ENCODE data around the gene MAP4K2.

The MAP4K2 gene

GRCh38 chr11:64832467-64833197, 29.6 kb upstream of the MAP4K2 start:
- no peak overlapping the region for H3K4me3 ChIP-seq (ENCODE audit: low read length)
- no peak for DNase-seq (ENCODE audit: low read depth)
- no peak for TF ChIP-seq CTCF (conservative IDR thresholded peaks at IDR 0.05; ENCODE audit: low read depth, low read length)

- no peak for DNase-seq (ENCODE audit: low read depth)
- no peak overlapping the region for H3K4me3 ChIP-seq (ENCODE audit: low read length)
- no peak for TF ChIP-seq CTCF (conservative IDR thresholded peaks at IDR 0.05; ENCODE audit: low read depth, low read length)
These were observed 28.4 kb upstream of the MAP4K2 start for GRCh38 chr11:64831411-64831891.

GRCh38 chr11:64829536-64830251, 26.7 kb upstream of the MAP4K2 start:
- H3K4me3 ChIP-seq (ENCODE audit: low read length) = no peak overlapping the region
- no peak for DNase-seq (ENCODE audit: low read depth)
- TF ChIP-seq CTCF (conservative IDR thresholded peaks at IDR 0.05; ENCODE audit: low read depth, low read length) = no peak

GRCh38 chr11:64827451-64827839, 24.4 kb upstream of the MAP4K2 start:
- no peak for TF ChIP-seq CTCF (conservative IDR thresholded peaks at IDR 0.05; ENCODE audit: low read depth, low read length)
- H3K4me3 ChIP-seq (ENCODE audit: low read length) = no peak overlapping the region
- no peak for DNase-seq (ENCODE audit: low read depth)

GRCh38 chr11:64826578-64827450, 23.8 kb upstream of the MAP4K2 start:
- no peak for TF ChIP-seq CTCF (conservative IDR thresholded peaks at IDR 0.05; ENCODE audit: low read depth, low read length)

GRCh38 chr11:64826062-64826461, 23.0 kb upstream of the MAP4K2 start:
- no peak for DNase-seq (ENCODE audit: low read depth)
- no peak overlapping the region for H3K4me3 ChIP-seq (ENCODE audit: low read length)
- TF ChIP-seq CTCF (conservative IDR thresholded peaks at IDR 0.05; ENCODE audit: low read depth, low read length) = no peak

More at GRCh38 chr11:64826578-64827450, 23.8 kb upstream of the MAP4K2 start:
- DNase-seq (ENCODE audit: low read depth) = no peak
- no peak overlapping the region for H3K4me3 ChIP-seq (ENCODE audit: low read length)

All from retinal pigment epithelial cell (primary cell).